GM19372 (cell line): ENCODE results near the gene SPDYE5.
"Not testable (repeated sequence)": the region's sequence is repeated elsewhere in the genome, so short reads cannot be mapped to it uniquely, and the experiment has no call there.

ENCODE experiments used
- ATAC-seq: cut with Tn5 transposase; IDR thresholded peaks from one replicate; pipeline ENCODE4 v1.9.1; 2021; ENCODE audit warnings: mild to moderate bottlenecking, low read depth, moderate library complexity; ENCODE audit not compliant: unreplicated experiment

SPDYE5 gene, protein sequence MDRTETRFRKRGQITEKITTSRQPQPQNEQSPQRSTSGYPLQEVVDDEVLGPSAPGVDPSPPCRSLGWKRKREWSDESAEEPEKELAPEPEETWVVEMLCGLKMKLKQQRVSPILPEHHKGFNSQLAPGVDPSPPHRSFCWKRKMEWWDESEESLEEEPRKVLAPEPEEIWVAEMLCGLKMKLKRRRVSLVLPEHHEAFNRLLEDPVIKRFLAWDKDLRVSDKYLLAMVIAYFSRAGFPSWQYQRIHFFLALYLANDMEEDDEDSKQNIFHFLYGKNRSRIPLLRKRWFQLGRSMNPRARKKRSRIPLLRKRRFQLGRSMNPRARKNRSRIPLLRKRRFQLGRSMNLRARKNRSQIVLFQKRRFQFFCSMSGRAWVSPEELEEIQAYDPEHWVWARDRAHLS

GRCh38 chr7:75492020-75492419 lies at the start of gene SPDYE5:
TSS of gene SPDYE5 (plus strand) at chr7:75492320. CDS start at chr7:75494048, 1,728 bp downstream.
- ATAC-seq = not testable (repeated sequence)

GRCh38 chr7:75442465-75443111 lies 49.5 kb upstream of the SPDYE5 start:
- ATAC-seq = peak; percentile 86

DNA sequence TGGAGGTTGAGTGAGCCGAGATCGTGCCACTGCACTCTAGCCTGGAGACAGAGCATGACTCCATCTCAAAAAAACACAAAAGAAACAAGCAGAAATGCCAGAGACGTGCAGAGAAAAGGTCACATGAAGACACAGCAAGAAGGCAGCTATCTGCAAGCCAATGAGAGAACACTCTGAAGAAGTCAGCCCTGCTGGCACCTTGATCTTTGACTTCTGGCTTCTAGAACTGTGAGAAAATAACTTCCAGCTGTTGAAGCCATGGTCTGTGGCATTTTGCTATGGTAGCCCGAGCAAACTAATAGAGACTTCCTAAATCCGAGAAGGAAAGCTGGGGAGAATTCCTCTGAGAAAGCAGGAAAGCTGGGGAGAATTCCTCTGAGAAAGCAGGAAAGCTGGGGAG lies 42.2 kb upstream of the SPDYE5 start:
- not testable (repeated sequence) for ATAC-seq

GRCh38 chr7:75452494-75452955 lies 39.6 kb upstream of the SPDYE5 start:
- peak; percentile 88 for ATAC-seq

GRCh38 chr7:75456403-75456802 lies 35.7 kb upstream of the SPDYE5 start:
- ATAC-seq = not testable (repeated sequence)

DNA sequence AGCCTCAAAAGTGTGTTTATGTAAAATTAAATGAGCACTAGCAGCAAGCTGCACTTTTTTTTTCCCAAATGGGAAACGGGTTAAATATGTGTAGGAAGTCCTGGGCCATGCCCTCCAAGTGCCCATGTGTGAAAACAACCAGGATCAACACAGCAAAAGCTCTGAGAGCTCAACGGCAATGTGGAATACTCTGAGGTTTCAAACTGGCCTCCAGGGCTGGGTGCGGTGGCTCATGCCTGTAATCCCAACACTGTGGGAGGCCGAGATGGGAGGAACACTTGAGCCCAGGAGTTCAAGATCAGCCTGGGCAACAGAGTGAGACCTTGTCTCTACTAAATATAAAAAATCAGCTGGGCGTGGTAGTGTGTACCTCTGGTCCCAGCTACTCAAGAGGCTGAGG lies 34.1 kb upstream of the SPDYE5 start:
- not testable (repeated sequence) for ATAC-seq

- ATAC-seq = not testable (repeated sequence)
Measured at GRCh38 chr7:75460541-75460940, 31.6 kb upstream of the SPDYE5 start.

GRCh38 chr7:75470166-75470565 lies 22.0 kb upstream of the SPDYE5 start:
- ATAC-seq = not testable (repeated sequence)

- ATAC-seq = not testable (repeated sequence)
Measured at GRCh38 chr7:75477457-75477856, 14.7 kb upstream of the SPDYE5 start.

DNA sequence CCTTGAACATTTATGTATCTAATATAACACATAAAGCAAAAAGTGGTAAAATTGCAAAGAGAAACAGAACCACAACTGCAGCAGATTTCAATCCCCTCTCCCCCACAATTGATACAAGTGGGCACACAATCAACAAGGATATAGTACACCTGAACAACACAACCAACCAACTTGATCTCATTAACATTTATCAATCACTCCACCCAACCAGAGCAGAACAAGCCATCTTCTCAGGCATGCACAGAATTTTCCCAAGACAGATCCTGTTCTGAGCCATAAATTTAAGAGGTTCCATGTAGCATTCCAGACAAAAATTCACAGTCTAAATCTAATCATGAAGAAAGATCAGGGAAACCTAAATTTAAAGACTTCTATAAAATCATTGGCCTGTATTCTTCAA lies 11.8 kb upstream of the SPDYE5 start:
- not testable (repeated sequence) for ATAC-seq

GRCh38 chr7:75485355-75485978 lies 6.7 kb upstream of the SPDYE5 start:
- ATAC-seq = not testable (repeated sequence)

DNA sequence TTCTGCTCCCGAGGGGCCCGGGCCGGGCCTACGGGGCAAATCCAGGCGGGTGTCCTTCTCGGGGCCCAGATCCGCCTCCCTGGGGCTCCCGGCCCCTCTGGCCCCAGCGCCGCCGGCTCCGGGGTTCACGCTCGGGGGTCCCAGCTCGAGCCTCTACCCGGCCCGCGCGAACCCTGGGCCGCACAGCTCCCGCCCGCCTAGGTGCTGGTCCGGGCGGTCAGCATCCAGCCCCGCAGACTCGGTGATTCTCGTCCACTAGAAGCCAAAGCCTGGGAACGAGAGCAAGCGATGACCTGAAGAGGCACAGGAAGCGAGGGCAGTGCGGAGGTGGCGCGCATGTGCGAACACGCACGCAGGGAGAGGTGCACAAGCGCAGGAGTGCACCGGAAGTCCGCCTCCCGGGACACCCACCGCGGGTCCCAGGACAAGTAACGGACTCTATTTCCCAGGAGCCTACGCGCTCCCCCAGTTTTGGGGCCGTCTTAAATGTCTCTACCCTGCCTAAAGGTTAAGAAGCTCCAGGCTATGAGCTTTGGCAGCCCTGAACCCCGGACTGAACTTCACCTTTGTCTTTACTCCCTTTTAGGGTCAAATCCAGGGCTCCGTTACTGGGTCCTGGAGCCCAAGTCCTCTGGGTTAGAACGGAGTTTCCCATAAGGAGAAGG lies 6.0 kb upstream of the SPDYE5 start, which contains the start of gene POM121C:
Gene POM121C (minus strand): TSS at position 321 of the 665 bp plus-strand sequence. CDS start 44,803 bp downstream, outside the sequence.
- peak; percentile 96 for ATAC-seq

DNA sequence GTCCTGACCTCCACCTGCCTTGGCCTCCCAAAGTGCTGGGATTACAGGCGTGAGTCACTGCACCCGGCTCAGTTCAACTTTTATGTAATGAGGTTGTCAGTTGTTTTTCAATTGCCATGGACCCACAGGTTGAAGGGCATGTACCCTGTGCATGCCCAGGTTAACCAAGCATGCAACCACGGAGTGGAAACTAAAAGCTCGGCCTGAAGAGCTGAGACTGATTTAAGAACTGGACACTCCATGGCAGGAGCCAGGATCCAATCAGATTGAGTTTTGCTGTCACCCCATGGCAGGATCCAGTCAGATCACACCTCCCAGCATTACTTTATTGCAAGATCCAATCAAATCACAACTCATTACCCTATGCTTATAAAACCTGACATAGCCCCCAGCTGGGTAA lies 16.9 kb downstream of the SPDYE5 start:
- ATAC-seq = not testable (repeated sequence)

DNA sequence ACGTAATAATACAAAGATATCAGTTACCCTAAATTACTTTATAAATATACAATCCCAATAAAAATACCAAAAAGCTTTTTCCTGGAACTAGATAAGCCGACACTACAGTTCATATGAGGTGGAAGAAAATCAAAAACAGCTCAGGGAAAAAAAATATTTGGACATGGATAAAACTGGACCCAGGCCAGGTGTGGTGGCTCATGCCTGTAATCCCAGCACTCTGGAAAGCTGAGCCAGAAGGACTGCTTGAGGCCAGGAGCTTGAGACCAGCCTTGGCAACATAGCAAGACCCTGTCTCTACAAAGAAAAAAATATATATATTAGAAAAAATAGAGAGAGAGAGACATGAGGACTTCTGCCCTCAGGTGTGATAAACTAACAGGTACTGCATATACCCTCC lies 26.7 kb downstream of the SPDYE5 start:
- not testable (repeated sequence) for ATAC-seq

- ATAC-seq = not testable (repeated sequence)
Measured at GRCh38 chr7:75521727-75522126, 29.6 kb downstream of the SPDYE5 start.

DNA sequence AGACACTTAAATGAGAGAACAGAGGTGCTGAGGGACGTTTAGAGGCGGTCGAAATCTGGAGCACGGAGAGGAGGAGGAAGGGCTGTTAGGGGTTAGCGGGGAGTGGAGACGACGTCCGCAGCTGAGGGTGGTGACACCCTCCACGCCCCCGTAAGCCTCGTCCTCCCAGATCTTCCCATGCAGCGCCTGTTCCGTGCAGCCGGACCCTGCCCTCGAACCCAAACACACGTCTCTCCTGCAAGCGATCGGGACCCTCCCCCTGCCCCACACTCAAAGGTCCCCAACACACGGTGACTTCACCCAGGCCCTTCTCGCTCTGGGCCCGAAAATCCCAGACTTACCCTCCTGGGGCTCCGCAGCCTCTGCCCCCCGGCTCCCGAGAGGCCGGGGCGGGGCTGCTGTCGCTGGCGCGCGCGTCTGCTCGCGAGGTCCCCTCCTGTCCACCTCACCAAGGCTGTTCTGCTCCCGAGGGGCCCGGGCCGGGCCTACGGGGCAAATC lies 35.2 kb downstream of the SPDYE5 start:
- ATAC-seq = not testable (repeated sequence)

DNA sequence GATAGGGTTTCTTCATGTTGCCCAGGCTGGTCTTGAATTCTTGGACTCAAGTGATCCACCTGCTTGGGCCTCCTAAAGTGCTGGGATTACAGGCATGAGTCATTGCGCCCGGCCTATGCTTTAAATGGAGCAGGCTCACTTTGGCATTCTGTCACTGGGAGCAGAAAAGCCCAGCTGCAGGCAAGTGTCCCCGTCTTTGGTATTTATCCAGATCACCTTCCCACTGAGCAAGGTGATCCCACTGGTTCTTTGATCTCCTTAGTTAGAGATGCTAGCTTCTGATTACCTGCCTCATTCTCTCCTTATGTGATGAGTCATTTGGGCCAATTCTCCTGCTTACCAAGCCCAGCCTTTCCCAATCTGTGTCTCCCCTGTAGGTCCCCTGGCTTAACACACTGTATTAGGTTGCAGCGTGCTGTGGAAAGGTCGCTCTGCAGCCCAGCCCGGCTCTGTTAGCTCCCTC lies 39.3 kb downstream of the SPDYE5 start:
- ATAC-seq = no peak

DNA sequence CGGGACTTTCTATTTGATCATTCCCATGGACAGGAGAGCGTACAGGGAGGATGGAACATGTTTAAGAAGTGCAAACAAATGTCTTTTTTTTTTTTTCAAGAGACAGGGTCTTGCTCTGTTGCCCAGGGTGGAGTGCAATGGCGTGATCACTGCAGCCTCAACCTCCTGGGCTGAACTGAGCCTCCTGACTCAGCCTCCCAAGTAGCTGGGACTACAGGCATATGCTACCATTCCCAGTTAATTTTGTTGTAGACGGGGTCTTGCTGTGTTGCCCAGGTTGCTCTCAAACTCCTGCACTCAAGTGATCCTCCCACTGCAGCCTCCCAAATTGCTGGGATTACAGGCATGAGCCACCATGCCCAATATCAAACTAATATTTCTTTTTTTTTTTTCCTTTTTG lies 40.5 kb downstream of the SPDYE5 start:
- ATAC-seq = no peak

DNA sequence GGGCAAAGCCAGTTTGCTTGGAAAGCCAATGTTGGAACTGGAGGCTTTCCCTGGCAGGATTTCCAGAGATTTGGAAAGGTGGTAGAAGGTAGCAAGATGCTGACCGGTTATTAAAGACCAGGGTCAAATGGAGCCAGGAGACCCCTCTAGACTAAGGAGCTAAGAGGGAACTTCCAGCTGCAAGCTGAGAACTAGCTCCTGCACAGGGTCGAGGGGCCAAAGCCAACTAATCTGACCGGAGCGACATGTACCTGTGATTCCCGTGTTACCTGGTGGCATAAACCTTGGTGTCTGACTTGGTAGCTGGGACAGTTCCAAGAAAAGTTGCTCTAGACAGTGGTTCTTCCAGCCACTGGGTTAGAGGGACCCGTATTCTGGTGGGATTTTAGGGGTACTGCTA lies 41.8 kb downstream of the SPDYE5 start:
- ATAC-seq = no peak

GRCh38 chr7:75534727-75535307 lies 42.7 kb downstream of the SPDYE5 start:
- ATAC-seq = no peak
